Stimulated activated CD4-positive, alpha-beta T cell treated with anti-CD3 and anti-CD28 coated beads, Interleukin-2, amount 100 ng/mL, for 24 hours (primary cell): ENCODE measurements around the gene SHQ1.

Experiments
- DNase-seq, 2 donors: peaks; one replicate each; pipeline ENCODE4 v3.0.0-alpha.2; 2020

Gene SHQ1

DNA sequence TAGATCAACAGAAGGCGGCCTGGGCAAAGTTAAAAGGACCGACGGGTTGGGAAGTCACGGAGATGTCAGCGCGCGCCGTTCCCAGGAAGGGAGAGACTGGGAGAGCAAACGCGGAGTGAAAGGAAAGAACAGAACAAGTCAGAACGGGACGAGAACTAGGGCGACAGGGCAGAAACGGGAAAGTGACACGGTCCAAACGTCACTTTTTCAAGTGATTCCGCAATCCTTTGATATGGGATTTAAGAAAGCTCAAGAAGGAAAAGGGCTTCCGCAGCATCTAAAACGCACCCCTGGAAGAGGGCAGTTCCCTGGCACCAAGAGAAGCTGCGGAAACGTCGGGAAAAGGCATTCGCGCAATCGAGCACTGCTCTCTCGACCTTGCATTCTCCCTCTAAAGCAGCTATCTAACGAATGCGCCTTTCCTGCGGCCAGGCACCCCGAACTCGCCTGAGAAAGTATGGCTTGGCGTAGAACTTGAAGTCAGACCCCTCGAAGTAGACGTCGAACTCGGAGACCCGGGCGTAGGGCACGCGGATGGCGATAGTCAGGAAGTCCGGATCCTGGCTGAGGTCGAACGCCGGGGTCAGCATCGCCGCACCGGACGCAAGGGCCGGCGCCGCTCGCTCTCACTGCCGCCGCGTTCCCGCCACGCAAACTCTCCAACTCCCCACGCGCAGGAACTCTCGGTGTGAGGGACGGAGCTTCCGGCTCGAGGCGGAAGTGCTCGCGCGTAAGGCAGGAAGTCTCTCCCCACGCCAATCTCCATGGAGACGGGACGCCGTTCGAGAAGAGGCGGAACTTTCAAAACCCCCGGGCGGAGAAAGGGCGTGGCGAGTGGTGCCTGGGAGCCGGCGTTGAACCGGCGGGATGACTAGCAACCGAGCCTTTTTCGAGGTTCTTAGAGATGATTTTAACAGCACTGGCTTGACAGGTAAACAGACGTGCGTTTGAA lies at the start of gene SHQ1:
Gene SHQ1, minus strand, starts transcription at position 695 of the 952 bp plus-strand sequence. Its CDS starts 105 bp downstream, at position 590.
- peak; percentile 96 to 97 for DNase-seq

DNA sequence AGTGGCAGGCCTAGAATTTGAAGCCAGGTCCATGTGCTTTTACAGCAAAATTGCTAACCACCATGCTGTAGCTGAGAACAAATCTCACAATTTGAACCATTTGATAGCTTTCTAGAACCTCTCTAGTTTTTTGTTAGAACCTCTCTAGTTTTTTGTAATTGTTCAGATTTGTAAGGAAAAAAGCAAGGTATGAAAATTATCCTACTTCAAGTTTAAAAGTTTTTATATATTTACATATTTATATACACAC lies 49.4 kb upstream of the SHQ1 start:
- no peak for DNase-seq

DNA sequence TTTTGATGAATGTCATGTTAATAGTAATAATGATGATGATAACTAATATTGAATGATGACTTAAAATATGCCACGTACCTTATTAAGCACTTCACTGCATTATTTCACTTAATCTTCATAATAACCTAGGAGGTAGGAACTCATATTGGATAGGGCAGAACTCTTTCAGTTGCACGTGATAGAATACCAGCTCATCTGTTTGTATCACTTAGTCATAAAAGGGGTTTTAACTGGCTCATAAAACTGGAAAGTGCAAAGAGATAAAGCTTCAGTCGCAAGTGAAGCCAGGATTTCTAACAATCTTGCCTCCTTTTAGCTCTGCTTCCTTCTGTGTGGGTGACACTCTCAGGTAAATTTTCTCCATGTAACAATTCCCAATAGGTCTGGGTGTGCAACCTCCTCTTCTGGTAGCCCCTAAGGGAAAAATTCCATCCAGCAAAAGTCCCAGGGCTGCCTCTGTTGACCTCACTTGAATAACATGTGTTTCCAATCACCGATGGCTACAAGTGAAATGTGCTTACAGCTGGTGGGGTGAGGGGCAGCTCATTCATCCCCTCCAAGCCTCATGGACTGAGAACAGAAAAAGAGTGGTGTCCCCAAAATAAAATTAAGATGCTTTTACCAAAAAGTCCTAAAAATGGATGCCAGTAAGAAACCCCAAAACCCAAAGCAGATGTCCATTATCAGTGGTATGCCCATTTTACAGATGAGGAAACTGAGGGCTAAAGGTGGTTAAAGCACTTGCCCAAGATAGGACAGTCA lies 48.9 kb upstream of the SHQ1 start:
- DNase-seq, result no peak

DNA sequence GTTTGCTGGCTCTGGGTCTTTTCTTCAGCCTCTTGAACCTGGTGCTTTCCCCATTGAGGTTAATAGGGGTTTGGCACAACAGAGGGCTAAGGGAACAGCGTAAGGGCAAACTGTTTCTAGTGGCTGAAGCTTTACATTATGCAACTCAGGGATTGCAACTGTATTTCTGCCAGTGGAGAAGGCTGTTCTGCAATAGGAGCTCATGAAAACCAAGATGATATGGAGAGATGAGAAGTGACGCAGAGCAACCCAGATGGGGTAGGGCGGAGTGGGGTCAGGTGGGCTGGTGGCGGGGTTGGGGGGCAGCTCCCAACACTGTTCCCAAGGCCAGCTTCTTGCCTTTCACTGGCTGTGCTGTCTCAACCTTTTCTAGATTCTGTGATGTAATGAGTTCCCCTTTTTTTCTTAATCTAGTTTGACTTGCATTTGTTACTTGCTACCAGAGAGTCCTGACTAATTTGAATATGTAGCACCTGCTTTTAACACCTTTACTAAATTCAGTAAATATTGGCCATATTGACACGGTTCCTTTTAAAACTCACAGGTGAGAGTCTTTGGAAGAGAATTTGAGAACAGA lies 46.8 kb upstream of the SHQ1 start:
- no peak for DNase-seq

DNA sequence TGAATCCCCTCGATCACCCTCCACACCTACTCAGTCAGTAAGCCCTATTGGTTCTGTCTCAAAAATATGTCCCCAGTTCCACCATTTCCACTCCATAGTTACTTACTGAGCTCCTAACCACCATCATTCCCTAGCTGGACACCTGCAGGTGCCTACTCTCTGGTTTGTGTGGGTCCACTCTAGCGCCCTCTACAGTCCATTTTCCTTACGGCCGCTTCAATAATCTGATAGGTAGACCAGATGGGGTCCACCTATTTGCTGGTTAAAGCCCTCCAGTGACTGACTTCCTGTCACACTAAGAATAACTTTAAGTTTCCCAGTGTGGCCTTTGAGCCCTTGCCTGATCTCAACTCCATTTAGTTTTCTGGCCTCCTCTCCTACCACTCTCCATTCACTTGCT lies 44.6 kb upstream of the SHQ1 start:
- no peak for DNase-seq

DNA sequence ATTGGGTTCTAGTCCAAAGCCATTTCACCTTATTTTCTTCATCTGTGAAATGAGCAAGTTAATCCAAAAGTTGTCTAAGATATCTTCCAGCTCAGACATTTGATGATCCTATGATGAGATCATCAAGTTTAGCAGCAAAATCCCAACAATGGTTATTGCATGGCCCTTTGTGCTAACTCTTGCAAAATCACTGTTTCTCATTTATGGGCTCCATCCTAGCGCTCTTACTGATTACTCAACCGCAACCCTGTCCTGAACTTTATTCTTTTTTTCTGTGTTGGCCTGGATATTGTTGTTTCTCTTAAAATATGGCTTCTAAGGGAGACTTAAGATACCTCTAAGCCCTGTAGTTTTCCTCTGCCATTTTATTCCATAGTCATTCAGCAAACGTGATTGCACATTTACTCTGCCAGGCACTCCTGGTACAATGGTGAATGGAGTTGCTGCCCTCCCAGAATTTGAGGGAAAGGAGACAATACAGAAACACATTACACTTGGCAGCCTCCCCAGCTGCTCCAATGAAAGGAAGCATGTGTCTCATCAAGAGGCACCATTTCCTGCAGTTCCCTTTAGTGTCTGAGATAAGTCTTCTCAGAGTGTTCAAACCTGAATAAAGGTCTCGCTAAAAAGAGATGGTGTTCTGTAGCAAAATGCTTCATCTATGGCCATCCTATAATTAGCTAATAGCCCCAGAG lies 44.0 kb upstream of the SHQ1 start:
- DNase-seq, result no peak

DNA sequence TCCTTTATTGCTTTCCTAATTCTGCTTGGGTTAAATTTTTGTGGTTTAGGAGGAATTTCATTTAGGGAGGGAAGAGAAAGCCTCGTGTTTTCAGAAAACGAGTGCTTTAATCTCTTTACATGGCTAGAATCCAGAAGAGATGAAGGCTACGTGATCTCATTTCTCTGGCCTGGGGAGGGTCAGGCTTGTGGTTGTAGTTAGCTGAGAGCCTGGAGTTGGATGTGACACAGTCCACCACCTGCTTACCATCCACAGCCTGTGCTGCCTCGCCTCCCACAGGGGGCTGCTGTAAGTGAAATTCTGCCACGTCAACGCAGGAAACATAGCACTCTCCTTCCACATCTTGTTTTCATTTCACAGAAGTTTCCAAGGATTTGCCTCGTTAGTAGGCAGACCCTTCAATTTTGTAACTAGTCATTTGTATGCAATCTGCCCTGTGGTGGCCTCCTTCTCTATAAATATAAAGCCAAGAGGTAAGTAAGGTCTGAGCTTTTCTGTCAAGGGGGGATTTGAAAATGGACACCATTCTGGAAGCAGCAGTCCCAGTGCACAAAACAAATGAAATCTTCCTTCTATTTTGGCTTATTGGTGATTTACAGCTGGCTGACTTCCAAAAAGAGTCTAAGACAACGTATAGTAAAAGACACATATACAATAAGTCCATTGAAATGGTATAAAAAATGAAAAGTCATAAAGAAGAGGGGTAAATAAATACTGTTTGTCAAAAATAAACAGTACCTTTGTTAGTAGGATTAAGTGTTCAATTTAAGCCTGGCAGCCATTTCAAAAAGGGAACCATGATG lies 43.0 kb upstream of the SHQ1 start:
- DNase-seq, result no peak

DNA sequence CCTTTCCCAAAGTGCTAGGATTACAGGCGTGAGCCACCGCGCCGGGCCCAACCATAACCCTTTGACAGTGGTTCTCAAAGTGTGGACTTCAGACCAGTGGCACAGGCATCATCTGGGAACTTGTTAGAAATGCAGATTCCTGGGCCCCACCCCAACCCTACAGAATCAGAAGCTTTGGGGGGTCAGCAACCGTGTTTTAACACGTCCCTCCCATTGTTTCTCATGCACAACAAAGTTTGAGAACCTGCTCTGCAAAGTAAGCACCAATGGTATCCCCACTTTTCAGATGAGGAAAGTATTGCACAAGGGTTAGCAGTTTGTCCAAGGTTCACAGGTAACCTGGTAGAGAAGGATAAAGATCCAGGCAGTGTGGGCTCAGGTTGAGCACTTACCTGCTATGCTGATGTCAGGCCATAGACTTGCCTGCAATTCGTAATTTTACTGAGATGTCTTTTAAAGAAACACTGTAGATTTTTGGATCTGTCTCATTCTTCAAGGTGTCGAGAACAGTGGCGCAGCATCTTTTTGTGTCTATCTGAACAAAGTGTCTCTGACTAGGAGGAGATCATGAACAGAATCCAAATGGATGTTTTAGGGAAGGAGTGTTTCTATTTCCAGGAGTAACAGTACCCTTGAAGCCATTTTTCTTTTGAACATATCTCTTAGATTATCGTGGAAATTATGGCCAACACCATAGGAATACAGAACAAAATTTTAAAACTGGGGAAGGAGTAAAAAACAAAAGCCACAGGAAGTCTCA lies 42.1 kb upstream of the SHQ1 start:
- no peak for DNase-seq

DNA sequence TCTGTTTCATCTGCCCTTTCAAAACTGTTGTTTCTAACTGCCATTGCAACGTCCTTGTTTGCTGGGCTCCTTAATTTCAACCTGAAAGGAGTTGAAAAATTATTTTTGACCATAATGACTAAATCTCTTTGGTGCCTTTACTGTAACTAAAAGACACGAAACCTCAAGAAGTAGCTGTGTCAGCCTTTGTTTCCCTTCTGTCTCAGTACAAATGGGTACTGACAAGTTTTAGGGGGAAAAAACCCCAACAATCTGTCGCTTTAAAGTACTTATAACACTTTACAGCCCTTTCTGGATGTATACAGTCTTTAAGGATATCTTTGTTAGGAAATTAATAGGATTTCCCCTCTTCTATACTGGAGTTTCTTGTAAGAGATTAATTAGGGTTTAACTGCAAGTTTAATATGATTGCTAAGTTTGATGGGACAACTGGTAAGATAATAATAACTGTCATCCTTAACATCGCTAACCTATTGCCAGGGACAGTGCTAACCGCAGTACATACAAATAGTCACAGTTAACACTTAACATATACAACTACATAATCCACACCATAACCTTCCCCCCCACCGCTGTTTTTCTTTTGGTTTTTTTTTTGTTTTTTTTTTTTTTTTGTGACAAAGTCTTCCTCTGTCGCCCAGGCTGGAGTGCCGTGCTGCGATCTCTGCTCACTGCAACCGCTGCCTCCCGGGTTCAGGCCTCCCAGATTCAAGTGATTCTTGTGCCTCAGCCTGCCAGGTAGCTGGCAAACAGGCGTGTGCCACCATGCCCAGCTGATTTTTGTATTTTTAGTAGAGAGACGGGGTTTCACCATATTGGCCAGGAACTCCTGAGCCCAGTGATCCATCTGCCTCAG lies 41.3 kb upstream of the SHQ1 start:
- DNase-seq, result no peak

DNA sequence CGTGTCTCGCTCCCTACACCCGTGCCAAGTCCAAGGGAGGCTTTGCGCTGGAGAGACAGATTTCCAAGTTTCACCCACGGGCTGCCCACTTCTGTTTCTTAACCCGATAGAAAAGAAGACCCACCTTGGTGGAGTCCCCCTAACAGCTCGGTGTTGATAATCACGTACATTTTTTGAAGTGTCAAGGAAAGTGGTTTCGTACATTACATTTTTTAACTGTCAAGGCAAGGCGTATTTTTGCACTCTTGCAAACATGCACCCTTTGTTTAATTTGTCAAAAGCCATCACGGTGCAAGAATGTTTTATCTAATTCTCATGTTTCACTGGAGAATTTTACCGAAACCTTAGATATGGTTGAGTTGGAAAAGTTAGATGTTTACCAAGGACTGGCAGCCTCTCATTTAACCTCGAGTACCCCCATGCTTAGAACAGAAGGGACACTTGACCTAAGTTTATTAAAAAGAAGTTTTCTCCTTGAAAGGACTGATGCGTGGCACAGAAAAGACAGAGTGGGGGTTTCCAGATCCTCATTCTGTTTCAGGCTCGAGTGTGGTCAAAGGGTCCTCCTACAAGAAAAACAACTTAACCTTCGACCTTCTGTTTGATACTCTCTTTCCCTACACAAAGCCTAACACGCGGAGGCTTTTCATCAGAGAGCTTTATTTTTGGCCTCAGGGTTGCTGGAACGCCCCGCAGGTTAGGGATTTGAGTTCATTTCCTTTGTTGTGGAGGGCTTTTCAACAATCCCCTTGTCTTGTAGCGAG lies 40.5 kb upstream of the SHQ1 start:
- no peak for DNase-seq

DNA sequence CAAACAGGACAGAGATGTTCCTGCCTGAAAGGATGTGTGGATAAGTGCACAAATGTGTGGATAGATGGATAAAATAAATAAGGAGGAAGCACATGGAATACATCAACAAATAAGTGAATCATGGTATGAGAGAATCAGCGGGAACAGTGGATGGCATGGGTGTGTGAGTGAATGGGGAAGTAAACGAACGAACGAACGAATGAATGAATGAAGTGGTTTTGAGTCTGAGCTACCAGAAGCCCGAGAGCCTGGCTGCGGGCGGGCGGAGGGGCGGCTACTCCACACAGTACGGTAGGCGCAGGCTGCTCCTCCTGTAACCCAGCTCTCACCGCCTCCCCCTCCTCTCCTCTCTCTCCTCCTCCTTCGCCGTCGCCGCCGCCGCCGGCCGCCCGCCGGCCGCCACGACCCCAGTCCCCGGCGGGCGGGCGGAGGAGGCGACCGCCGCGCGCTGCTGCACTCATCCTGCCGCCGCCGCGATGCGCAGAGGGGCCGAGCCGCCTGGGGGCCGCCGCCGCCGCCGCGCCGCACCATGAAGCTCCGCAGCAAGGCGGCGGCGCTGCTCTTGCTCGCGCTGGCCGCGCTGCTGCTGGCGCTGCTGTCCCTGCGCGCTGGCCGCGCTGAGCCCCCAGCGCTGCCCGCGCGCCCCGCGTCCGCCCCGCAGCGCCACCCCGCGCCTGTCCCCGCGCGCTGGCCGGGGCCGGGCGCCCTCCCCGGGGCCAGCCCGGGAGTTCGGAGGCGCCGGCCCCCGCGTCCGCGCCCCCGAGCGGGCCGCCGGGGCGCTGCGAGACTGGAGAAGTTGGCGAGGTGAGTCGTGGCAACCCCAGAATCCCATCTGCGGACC lies 39.7 kb upstream of the SHQ1 start, which contains the start of gene GXYLT2:
Gene GXYLT2, plus strand, starts transcription at position 342 of the 841 bp plus-strand sequence. Its CDS starts 188 bp downstream, at position 530.
- DNase-seq, result peak; percentile 29 to 50

DNA sequence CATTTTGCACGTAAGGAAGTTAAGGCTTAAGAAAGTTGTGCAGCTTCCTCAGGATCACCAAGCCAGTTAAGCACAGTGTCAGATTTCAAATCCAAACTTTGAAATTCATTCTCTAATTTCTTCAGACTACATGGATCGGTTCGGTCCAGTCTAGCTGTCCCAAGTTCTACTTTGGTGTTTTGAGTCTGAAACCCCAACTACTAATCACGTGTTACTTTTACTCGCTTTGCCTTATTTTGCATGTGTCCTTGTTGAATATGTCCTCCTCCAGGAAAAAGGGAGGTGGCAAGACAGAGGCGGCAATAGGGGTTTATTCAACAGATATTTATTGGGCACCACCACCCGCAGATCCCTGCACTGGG lies 39.1 kb upstream of the SHQ1 start:
- no peak for DNase-seq

DNA sequence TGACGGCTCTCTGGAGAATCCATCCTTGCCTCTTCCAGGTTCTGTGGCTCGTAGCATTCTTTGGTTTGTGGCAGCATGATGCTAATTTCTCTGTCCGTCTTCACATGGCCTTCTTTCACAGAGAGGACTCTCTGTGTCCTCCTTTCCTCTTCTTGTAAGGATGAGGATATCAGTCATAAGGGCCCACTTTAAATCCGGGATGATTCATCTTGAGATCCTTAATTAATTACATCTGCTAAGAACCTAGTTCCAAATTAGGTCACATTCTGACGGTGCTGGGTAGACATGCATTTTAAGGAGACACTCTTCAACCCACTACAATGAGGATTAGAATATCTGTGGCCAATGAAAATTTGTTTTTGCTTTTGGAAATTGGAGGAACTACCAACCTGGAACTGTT lies 23.9 kb upstream of the SHQ1 start:
- no peak for DNase-seq

DNA sequence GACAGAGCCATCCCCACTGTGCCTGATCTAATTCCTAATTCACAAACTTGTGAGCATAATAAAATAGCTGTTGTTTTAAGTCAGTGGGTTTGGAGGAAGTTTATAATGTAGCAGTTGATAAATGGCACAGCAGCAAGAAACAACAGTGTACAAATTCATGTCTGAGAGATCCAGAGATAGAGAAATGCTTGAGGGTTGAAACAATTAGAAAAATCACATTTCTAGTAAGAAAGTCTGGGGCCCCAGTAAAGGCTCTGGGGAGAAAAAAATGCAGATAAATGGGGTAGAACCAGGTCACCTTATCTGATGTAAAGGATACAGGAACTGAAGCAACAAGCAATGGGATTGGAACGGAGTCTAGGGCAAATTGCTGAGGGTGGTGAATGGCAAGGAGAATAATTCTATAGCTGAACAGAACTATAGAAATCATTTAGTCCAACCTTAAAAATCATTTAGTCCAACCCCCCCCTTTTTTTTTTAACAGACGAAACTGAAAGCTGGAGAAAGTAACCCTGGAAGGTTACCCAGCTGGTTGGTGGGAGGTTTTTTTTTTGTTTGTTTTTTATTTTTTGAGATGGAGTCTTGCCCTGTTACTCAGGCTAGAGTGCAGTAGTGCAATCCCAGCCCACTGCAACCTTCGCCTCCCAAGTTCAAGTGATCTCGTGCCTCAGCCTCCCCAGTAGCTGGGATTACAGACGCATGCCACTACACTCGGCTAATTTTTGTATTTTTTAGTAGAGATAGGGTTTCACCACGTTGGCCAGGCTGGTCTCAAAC lies 14.3 kb upstream of the SHQ1 start:
- DNase-seq, result no peak

DNA sequence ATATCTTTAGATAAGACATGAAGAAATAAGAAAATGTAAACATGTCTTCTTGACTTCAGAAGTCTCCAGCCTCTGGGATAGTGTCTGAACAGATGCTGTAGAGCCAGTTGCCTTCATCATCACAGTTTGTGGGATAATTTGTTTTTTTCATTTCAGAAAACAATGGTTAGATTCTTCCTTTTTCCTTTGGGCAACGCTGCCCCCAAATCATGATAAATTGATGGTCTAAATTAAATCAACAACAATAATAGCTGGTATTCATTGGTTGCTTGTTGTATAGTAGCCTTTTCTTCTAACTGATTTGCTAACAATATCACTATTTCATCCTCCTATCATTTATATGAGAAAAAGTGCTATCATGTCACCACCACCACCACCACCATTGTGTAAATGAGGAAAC lies 12.6 kb upstream of the SHQ1 start:
- no peak for DNase-seq

DNA sequence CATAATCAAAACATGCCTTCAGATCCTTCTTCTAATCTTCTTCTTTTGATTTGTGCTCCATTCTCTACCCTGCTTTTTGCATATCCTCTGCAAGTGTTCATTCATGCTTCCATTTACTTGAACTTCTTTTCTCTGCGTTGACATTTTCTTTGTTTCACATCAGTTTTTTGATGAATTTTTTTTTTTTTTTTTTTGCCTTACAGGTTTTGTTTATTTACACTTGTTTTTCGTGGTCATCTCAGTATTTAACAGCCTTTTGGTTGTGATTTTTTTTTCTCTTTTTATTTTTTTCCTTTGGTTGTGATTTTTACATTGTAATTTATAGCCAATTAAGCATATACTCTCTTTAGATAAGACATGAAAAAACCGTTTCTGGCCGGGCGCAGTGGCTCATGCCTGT lies 11.8 kb upstream of the SHQ1 start:
- DNase-seq, result no peak

DNA sequence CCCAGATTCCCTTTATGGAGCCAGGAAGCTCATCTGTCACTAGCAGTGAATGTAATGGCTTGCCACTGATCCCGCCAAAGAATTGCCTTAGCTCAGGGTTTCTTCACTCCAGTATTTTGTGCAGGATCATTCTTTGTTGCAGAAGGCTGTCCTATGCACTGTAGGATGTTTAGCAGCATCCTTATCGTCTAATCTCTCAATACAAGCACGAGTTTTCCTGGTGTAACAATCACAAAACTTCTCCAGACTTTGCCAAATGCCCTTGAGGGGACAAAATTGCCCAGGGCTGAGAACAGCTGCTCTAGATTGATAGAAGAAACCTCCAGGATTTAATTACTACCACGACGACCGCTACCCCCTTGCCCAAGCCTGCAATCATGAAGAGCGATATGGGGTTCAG lies 6.8 kb upstream of the SHQ1 start:
- DNase-seq, result no peak

DNA sequence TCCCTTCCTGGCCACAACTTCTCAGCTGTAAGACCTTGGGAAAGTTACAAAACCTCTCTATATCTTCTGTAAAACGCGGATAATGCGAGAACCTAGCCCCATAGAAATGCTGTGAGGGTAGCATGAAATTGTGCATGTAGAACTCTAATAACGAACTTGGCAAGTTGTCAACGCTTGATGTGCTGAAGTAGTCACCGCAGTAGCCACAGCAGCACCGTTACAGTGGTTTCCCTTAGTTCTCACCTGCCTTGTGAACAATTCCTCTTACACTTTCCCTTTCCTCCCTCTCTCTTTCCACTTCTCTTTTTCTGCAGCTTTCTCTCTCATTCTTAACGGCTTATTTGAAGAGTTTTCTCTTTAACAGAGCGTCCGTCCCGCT lies 447 bp upstream of the SHQ1 start:
- DNase-seq, result peak; percentile 31 to 34
